HG03521 (cell line): ENCODE measurements around the gene APEH.
"Not testable (repeated sequence)": the region's sequence is repeated elsewhere in the genome, so short reads cannot be mapped to it uniquely, and the experiment has no call there.

ENCODE experiments used
- ATAC-seq: cut with Tn5 transposase; IDR thresholded peaks from one replicate; pipeline ENCODE4 v1.9.1; 2021; ENCODE audit warnings: mild to moderate bottlenecking, moderate library complexity; ENCODE audit not compliant: unreplicated experiment

APEH gene

DNA sequence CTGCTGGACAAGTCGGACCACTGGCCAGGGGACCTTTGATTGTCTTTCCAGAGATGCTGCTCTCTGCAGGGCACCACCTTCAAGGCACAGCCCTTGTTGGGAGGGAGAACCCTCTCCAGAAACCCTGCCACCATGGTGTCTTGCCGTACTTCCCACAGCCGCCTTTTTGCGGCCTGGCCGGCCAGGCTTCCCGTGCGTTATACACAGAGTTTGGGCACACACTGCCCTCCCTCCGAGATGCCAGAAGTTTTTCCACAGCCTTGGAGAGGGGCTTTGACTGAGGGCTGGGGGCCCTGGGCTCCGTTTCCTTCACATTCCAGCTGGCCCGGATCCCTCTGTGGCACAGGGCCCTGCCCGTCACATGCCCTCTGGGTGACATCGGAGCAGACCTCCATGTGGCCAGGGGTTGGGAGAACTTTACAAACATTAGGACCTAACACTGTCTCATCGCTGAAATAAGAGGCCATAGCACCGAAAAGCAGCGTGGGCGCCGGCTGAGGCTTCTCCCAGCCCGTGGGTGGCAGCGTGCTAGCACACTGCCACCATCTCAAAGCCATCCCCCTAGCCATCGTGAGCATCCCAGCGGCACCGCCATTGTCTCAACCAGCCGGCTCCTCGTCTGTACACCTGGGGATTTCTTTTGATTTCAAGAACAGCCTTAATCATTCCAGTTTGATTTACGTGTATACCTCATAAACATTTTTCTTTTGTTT is 6.3 kb upstream of the APEH start:
- ATAC-seq: no peak

DNA sequence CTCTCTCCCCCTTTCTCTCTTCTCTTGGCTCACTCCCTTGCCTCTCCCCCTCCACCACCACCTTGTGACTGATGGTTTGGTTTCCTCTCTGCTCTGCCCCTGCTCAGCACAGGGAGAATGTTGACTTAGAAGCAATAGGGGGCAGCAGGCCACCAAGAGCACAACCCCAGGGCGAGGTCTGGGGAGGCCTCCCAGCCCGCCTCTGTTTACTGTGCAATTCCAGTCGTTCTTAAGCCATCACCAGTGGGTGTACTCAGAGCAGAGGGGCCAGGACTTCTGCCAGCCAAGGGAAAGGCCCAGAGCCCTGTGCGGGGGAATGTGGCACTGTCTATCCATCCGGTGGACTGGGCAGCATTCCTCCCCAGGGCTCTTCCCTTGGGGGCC is 5.7 kb upstream of the APEH start:
- ATAC-seq: no peak

DNA sequence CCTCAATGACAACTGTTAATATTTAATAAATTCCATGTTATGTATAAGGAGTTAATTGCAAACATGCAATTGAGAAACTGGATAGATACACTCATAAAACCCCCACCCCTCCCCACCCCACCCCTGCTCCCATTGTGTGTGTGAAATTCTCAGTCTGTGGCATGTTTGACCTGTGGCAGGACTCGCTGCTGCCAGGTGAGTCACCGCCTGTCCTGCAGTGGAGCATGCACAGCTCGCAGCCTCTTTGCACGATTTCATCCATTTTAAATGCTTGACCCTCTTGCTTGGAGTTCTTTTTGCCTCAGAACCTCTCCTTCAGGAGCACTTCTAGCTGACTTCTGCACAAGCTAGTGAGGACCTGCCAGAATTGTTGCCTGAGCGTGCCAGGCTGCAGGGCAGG is 5.3 kb upstream of the APEH start:
- no peak for ATAC-seq

DNA sequence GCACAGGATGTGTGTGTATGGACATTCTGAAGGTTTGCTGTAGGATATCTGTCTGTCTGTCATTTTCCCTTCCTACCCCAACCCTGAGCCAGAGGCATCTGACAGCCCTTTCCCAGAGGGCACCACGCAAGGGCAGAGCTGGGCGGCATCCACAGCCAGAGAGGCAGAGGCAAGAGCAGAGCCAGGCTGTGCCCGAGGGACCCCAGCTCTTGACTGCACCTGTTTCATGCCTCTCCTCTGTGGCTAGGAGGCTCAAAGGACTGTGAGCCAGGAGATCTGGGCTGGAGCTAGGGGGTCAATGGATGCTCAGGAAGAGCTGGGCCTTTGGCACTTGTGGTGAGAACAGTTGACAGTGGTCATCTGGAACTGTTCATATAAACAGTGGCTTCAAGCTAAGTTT is 4.8 kb upstream of the APEH start:
- no peak for ATAC-seq

DNA sequence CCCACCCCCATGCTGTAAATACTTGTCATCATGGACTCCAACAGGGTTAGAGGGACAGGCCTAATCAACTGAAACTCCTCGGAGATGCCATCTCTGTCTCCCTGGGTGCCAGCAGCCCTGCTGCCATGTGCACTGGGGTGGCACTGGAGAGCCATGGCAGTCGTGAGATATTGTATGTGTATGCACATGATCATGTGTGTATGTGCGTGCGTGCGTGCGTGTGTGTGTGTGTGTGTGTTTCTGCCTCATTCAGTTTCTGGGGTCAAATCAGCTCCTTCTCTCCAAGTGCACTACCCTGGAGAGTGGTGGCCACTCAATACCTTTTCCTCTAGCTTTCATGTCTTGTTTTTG is 3.2 kb upstream of the APEH start:
- ATAC-seq: no peak

DNA sequence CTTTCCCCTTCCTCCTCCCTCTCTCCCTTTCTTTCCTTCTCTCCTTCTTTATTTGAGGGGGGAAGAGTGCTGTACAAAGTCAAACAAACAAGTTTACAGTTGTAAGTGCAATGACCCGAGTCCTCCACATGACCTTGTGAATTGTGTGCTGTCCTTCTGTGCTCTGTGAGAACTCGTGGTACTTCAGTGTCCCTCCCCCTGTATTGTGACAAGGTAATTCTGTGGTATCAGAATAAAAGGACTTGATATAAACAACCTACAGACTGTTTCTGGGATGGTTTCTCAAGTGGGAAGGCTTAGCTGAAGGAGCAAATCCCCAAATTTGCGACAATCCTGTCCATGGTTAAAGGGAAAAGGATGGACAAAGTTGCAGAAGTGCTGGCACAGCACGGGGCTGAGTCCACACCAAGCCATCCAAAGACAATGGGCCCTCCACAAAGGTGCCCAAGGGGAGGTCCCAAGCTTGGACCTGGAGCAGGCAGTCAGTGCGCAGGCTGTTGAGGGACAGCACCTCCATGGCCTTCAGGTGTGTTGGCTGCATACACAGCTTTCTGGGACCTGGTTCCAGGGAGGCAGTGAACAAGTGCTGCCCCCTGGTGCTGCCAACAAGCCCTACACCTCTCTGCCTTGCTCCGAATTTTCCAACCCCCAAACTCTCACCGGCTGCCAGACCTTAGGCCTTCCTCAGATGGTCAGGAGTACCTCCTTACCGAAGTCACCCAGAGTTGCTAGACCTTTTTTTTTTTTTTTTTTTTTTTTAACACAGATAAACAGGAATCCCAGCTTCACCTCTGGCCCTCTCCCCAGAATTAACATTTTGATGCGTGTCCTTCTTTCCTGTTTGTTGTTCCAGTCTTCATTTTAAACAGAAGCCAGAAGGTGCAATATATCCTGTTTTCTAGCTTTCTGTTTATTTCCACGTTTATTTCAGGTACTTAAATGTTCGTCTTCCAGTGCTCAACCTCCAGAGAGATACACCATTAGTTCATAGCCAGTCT is 2.6 kb upstream of the APEH start:
- no peak for ATAC-seq

DNA sequence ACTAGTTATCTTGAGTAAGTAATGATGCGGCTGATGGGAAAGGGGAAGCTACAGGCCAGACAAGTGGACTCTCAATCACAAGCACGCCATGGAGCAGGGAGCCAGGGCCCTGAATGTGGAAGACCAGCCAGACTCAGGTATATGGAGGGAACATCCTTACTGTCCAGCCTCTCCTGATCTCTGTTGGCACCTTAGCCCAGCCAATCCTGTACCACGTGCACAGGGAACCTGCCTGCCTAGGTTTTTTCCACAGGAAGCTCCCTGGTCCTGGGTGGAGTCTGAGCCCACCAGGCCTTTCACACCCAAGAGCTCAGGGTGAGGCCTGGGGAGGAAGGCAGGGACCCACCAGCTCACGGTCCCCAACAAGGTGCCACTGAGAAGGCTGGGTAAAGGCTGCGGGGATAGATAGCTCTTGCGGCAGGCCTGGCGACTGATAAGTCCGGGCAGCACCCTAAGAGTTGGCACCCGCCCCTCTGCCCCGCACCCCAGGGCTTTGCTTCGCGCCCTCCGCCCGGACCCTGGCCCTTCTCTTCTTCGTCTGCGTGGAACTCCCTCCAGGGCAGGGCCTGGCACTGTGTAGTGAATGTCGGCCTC is 933 bp upstream of the APEH start:
- ATAC-seq: no peak

DNA sequence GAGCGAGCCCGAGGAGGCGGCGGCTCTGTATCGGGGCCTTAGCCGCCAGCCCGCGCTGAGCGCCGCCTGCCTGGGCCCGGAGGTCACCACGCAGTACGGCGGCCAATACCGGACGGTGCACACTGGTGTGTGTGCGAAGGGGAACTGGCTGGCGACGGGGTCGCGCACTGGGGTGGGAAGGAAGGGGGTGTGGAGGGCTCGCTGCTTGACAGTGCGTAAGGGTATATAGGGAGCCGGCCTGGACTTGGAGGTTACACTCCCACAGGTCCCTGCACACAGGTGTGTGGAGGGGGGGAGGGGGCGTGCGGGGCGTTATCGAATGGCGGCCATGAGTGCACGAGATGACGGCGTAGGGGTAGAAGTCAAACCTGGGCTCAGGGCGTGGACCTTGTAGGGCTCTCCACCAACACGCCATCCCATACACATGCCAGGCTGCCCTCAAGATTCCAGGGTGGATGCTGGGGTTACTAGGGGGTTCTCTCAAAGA is 389 bp downstream of the APEH start:
- peak; percentile 10 for ATAC-seq

DNA sequence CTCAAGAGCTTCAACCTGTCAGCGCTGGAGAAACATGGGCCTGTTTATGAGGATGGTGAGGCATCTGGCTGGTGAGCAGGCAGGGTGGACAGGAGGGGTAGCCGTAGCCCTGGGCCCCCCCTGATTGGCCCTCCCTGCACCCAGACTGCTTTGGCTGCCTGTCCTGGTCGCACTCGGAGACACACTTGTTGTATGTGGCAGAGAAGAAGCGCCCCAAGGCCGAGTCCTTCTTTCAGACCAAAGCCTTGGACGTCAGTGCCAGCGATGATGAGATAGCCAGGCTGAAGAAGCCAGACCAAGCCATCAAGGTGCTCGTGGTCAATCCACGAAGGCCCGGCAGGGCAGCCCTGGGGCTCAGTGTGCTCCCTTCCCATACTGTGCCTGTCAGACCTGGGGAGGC is 1.8 kb downstream of the APEH start:
- no peak for ATAC-seq

DNA sequence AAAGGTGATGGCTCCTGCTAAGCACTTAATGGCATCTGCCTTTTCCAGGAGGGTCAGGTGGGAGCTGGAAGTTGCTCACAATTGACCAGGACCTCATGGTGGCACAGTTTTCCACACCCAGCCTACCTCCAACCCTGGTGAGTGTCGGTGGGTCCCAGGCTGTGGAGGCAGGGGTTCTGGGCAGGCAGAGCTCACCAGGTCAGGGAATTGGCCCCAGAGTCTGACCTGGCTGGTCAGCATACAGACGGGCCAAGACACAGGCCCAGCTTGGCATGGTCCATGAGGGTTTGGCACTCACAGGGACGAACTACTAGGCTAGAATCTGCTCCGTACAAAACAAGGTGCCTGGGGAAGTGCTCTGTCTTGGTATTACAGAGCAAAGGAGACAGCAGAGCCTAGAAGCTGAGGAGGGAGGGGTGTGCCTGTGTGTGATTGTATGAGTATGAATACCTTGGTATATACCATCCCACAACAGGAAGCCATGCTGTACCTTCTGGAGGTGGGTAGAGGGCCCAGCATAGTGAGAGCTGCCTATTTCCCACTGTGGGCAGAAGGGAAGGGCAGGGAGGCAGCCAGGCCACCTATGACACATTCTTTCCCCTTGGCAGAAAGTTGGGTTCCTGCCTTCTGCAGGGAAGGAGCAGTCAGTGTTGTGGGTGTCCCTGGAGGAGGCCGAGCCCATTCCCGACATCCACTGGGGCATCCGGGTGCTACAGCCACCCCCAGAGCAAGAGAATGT is 6.5 kb downstream of the APEH start:
- no peak for ATAC-seq

DNA sequence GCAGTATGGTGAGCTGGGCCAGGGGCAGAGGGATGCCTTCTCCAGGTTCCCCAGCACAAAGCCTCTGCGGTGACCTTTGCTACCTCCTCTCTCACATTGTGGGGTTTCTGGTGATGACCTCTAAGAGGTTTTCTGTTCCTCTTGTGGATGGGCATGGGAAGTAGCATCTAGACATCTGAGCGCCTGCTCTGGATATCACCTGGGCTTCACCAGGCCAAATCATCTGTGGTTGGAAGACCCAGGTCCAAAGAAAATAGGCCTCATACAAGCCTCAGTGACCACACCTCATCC is 7.0 kb downstream of the APEH start:
- no peak for ATAC-seq

DNA sequence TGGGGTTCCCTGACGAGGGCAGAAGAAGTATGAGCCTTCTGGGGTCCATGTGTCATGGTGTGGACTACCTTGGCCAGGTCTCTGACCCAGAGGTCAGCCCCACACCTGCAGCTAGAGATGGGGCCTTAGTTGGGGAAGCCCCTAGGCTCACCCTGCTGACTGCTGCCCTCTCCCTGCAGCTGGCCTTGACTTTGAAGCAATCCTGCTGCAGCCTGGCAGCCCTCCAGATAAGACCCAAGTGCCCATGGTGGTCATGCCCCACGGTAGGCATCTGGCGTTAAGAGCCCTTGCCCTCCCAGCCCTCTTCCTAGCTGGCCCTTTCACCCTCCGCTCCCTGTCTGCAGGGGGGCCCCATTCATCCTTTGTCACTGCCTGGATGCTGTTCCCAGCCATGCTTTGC is 7.4 kb downstream of the APEH start:
- no peak for ATAC-seq

DNA sequence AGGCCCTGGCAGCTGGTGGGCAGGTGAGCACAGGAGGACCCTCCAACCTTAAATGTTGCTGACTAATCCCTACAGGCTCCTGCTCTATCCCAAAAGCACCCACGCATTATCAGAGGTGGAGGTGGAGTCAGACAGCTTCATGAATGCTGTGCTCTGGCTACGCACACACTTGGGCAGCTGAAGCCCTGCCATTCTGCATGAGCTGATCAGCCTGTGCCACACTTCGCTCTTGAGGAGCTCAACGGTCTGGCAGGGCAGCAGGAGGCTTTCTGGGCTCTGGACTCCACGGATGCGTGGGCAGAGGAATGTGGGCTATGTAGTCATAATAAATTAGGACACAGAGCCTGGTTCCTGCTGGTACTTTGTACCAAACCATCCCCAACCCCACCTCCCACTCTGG is 9.0 kb downstream of the APEH start:
- ATAC-seq: no peak

DNA sequence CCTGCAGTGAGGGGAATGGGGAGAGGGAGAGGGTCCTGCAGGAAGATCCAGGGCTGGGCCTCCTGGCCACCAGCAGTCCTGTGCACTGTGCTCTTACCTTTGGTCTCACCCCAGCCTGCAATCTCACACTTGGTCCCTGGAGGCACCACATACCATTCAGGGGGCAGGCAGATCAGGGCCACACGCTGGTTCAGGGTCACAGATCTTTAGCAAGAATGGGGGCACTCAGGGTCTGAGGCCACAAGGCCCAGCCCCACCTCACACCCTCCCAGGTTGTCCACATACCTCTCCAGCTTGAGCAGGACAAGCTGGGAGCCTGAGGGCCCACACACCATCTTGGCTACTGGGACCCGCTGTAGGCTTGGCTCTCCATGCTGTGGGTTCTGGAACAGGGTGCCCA is 10.3 kb downstream of the APEH start:
- ATAC-seq: not testable (repeated sequence)

DNA sequence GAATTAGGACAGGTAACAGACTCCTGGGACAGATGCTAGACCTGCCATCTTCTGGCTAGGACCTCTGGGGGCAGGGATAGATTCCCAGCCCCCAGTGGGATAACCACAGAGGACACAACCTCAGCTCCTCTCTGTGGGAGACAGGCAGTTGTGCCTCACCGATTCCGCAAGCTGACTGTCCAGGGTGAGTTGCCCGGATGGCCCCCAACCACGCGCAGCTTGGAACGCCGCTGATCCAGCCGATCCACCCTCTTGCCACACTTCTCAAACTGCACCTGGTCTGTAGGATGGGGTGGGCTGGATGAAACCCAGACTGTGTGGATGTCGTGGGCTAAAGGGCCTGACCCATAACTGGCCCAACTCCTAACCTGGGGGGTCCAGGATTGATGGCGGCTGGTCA is 11.0 kb downstream of the APEH start:
- not testable (repeated sequence) for ATAC-seq

DNA sequence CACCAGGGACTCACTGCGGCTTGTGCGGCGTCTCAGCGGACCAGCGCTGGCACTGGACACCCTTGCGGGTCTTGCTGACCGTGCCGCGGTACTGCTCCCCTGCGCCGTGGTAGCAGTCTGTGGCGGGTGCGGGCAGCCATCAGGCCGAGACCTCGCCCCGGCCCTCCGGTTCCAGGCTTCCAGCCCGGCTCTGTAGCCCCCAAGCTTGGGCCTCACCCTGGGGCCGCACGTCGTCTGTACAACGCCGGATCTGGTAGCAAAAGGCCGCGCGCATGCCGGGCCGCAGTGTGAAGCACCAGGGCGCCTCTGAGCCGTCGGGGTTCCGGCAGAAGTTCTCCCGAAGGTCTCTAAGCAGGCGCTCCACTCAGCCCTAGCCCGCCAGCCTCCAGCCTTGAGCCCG is 11.7 kb downstream of the APEH start:
- ATAC-seq: not testable (repeated sequence)

DNA sequence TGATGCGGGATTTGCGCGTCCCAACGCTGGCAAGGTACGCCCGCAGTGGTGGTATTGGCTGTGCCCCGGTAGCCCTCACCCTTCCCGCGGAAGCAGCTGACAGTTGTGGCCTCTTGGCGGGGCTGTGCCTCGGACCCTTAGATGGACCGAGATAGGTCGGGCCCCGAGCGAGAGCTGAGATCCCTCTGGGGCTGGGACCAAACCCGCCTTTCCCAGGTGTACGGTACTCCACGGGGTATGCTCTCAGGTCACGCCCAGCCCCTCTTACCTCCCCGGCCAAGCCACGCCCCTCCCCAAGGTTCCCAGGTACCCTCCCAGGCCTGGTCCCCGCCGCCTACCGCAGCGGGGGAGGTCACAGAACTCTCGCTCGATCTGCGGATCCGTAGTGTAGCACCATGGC is 12.2 kb downstream of the APEH start:
- ATAC-seq: not testable (repeated sequence)

DNA sequence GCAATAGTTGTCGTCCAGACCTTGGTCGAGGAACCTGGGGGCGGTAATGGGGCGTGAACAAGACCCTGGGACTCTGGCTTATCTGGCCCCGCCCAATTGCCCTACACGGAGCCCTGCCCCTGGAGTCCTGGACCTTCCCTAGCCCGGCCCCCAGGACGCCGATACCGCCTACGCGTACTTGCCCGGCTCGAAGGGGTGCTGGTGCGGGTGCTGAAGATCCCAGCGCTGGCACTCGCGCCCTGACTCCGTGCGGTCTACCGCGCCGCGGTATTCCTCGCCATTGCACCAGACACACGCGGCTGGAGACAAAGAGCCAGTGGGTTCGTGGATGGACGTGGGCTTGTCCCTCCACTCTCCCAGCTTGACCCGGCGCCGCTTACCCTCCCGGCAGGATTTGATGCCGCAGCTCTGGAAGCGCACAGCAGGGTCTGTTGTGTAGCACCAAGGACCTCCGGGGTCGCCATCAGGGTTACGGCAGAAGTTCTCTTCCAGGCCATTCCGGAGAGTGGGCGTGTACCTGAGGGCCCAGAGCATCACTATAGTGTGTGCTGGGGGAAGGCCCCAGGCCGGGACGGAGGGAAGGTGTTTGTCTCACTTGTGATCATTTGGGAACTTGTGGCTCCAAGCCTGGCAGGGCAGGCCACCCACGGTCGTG is 12.7 kb downstream of the APEH start:
- not testable (repeated sequence) for ATAC-seq

DNA sequence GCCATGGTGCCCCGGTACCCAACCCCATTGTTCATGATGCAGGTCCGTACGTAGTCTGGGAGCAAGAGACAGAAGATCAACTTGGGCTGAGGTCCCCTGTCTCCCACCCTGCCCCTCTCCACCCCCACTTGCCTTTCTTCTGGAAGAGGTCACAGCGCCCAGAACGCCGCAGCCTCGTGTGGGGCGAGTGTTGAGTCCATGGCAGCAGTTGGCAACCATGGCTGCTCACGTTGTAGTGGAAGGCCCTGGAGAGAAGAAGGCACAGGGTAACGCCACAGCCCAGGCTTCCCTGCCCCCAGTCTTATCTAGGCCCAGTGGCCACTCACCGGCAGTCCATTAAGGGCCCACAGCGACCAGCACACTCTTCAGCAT is 13.3 kb downstream of the APEH start:
- not testable (repeated sequence) for ATAC-seq

DNA sequence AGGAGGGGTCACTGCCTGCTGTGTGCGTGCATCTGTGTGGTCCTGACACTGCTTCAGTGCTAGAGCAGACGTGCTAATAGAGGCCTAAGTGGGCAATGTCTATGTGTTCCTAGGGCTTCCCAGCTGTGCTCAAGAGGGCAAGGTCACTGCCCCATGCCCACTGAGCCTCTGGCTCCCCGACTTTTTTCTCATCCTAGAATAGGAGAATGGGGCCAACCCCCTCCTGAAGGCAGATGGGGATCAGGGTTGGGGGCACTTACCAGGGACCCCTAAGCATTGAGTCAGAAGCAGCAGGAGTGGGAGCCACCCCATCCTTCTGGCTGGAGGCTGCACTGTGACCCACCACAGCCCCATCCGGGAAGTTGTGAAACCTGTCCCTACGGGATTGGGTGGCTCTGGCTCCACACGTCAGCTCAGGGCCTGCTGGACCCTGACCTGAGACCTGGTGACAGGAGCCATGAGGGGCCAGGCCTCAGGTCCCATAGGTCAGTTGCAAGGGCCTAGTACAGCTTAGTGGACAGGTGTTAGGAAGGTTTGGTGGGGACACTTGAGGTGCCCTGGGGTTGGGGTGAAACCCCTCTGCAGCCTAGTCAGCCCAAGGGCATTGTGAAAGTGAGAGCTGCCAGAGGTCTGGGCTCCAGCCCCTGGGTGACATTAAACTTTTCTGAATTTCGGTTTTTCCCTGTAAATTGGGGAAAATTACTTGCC is 14.3 kb downstream of the APEH start:
- ATAC-seq: not testable (repeated sequence)
